ENCODE measurements around the gene CEP85. TPM values are rescaled to one million over a fixed set of nuclear protein-coding genes. Genes with fewer than 3 reads are reported as not detected.
"Not testable (repeated sequence)": the region's sequence is repeated elsewhere in the genome, so short reads cannot be mapped to it uniquely, and the experiment has no call there.

Gene CEP85
- total RNA-seq, 1 experiment from 2014 or later: 37.2 TPM

DNA sequence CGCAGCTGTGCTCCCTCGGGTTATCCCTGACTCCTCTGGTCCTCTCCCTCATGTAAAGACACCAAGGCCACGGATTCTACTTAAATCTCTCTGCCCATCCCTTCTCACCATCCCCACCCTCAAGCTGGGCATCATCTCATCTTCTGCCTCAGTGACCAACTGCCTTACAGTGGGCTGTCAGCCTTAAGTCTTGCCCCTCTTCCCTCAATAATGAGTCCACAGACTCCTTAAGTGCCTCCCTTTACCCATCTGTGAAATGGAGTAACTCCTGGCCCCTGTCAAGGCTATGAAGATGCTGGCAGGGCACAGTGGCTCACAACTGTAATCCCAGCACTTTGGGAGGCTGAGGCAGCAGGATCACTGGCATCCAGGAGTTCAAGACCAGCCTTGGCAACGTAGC, 57.9 kb downstream of the CEP85 start:
- H3K27me3 ChIP-seq (ENCODE audit: insufficient read depth, low read length): no peaks in the 10 kb centered on the region
- H3K4me3 ChIP-seq (replicated peaks in 1 of 2; ENCODE audit: low read depth in 1 of 2, low read length in 2 of 2): no peak overlapping the region
- no peak overlapping the region for H2AFZ ChIP-seq (ENCODE audit: low read depth, low read length, poor library complexity, severe bottlenecking)
- no peaks in the 10 kb centered on the region for H3K9me2 ChIP-seq (ENCODE audit: insufficient read depth)
- DNase-seq (ENCODE audit: low read depth, low spot score): no peak
- ATAC-seq: no peak
- no peaks in the 10 kb centered on the region for H3K79me2 ChIP-seq (ENCODE audit: insufficient read depth, low read length)
- RAD21 ChIA-PET (ENCODE audit: low non-redundant PET in 1 of 2, low total read pairs in 2 of 2, uncharacterized antibody in 2 of 2, unreplicated experiment in 2 of 2): no interaction called here
- POLR2A ChIA-PET: no interaction called here
- no peak overlapping the region for H3K4me2 ChIP-seq (ENCODE audit: low read length)
- BruUV-seq (replicated peaks): no TSS peak
- intact Hi-C loops (cut with micrococcal nuclease): no loop called here
- CTCF ChIA-PET: interaction anchor here (0.9 to 1.5 kb wide), 2 partner anchors 16 to 125 kb away, joined by 3 read pairs; no protein-coding TSS in a partner anchor
- no peak for TF ChIP-seq ELF1 (IDR thresholded peaks at IDR 0.05; ENCODE audit: borderline replicate concordance, low read depth)
- no peak for TF ChIP-seq JUND (IDR thresholded peaks at IDR 0.05)
- TF ChIP-seq SIN3A (IDR thresholded peaks at IDR 0.05; ENCODE audit: low read depth): no peak
- TF ChIP-seq EZH2 (IDR thresholded peaks at IDR 0.05): no peak
- TF ChIP-seq TCF7L2 (IDR thresholded peaks at IDR 0.05; ENCODE audit: borderline replicate concordance, extremely low read depth, insufficient read depth, insufficient read length): no peak
- no peak for TF ChIP-seq FOSL1 (IDR thresholded peaks at IDR 0.05; ENCODE audit: low read depth)
- TF ChIP-seq EZH2phosphoT487 (IDR thresholded peaks at IDR 0.05; ENCODE audit: borderline replicate concordance): no peak
- TF ChIP-seq RAD21 (IDR thresholded peaks at IDR 0.05; ENCODE audit: low read depth): no peak
- no peak for TF ChIP-seq ZBTB33 (IDR thresholded peaks at IDR 0.05; ENCODE audit: extremely low read depth, insufficient replicate concordance, low read length)
- no peak for TF ChIP-seq SP1 (IDR thresholded peaks at IDR 0.05; ENCODE audit: low read depth)
- no peaks in the 10 kb centered on the region for H4K20me1 ChIP-seq (ENCODE audit: insufficient read depth)
- no peak overlapping the region for H3K9ac ChIP-seq (ENCODE audit: low read length)
- H3K27ac ChIP-seq (ENCODE audit: low read depth, low read length): no peak overlapping the region
- H3K36me3 ChIP-seq (ENCODE audit: control insufficient read depth in 1 of 2, insufficient read depth in 2 of 2, low read length in 2 of 2): 0 out of 4 replicates have a peak, but pooled peaks cover 0 to 3% of the 10 kb centered on the region in 2 experiments
- H3K4me1 ChIP-seq (ENCODE audit: control insufficient read depth in 1 of 2, insufficient read depth in 2 of 2, low read length in 2 of 2): peaks cover 0 to 2% of the 10 kb centered on the region in 2 experiments; a peak in 1 of 4 replicates
- H3K9me3 ChIP-seq (ENCODE audit: control insufficient read depth in 1 of 2, insufficient read depth in 1 of 2, low read depth in 1 of 2, low read length in 2 of 2): no peaks in the 10 kb centered on the region

DNA sequence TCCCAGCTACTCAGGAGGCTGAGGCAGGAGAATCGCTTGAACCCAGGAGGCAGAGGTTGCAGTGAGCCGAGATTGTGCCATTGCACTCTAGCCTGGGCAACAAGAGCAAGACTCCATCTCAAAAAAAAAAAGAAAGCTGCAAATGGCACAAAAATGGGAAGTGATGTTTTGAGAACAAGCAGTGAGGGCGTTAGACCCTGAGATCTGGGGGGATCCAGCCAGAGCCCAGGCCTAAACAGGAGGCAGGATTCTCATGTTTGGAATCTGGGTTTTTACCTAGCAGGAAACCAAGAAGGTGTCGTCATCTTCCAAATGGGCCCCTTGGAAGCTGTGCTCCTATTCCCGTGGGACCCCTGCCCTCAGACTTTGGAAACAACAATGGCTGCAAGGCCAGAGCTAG, 58.7 kb downstream of the CEP85 start:
- H3K79me2 ChIP-seq (ENCODE audit: insufficient read depth, low read length); POLR2A ChIA-PET; H2AFZ ChIP-seq (ENCODE audit: low read depth, low read length, poor library complexity, severe bottlenecking); RAD21 ChIA-PET (ENCODE audit: low non-redundant PET in 1 of 2, low total read pairs in 2 of 2, uncharacterized antibody in 2 of 2, unreplicated experiment in 2 of 2); H4K20me1 ChIP-seq (ENCODE audit: insufficient read depth); DNase-seq (ENCODE audit: low read depth, low spot score); ATAC-seq; H3K27me3 ChIP-seq (ENCODE audit: insufficient read depth, low read length); H3K9me2 ChIP-seq (ENCODE audit: insufficient read depth); H3K36me3 ChIP-seq (ENCODE audit: control insufficient read depth in 1 of 2, insufficient read depth in 2 of 2, low read length in 2 of 2); H3K27ac ChIP-seq (ENCODE audit: low read depth, low read length); intact Hi-C loops (cut with micrococcal nuclease); H3K9me3 ChIP-seq (ENCODE audit: control insufficient read depth in 1 of 2, insufficient read depth in 1 of 2, low read depth in 1 of 2, low read length in 2 of 2); H3K4me2 ChIP-seq (ENCODE audit: low read length); H3K9ac ChIP-seq (ENCODE audit: low read length); H3K4me1 ChIP-seq (ENCODE audit: control insufficient read depth in 1 of 2, insufficient read depth in 2 of 2, low read length in 2 of 2); BruUV-seq (replicated peaks); H3K4me3 ChIP-seq (replicated peaks in 1 of 2; ENCODE audit: low read depth in 1 of 2, low read length in 2 of 2): not testable (repeated sequence)
- CTCF ChIA-PET: interaction anchor here (0.9 to 2.5 kb wide), 3 partner anchors 7 to 124 kb away, joined by 3 to 12 read pairs (median 3); no protein-coding TSS in a partner anchor
